GM12878 (cell line): Measurements from ENCODE around the gene IL4I1. TPM values are rescaled to one million over a fixed set of nuclear protein-coding genes. Genes with fewer than 3 reads are reported as not detected.

Experiments
- ATAC-seq: fragments of 200-7000 bp; cut with Tn5 transposase; 3 replicates; pipeline ENCODE4 v1.9.1; 2020; ENCODE audit warnings: mild to moderate bottlenecking, moderate library complexity
- BruUV-seq: library from RNA; stranded (reverse); fragments of 400-500 nt; replicated peaks from 2 replicates; lab custom pipeline; 2021; lab: Mats Ljungman, UMichigan
- CTCF ChIA-PET: fragments of 300-600 bp; sonication (Branson Sonifier 250); formaldehyde crosslinking; extraction: SDS; loops from one replicate; lab custom pipeline; 2021; ENCODE audit warnings: inconsistent platforms; lab: Yijun Ruan, JAX
- POLR2A ChIA-PET: fragments of 350-600 bp; formaldehyde crosslinking; extraction: SDS; loops from one replicate; lab custom pipeline; 2021; ENCODE audit warnings: inconsistent platforms; lab: Charles Lee
- RAD21 ChIA-PET: fragments of 300-600 bp; sonication (Branson Sonifier 250); formaldehyde crosslinking; loops from one replicate; lab custom pipeline; 2023; ENCODE audit warnings: antibody characterized with exemption; ENCODE audit not compliant: unreplicated experiment; lab: Charles Lee
- SMC1A ChIA-PET: fragments of 300-600 bp; sonication (Branson Sonifier 250); formaldehyde crosslinking; loops from one replicate; lab custom pipeline; 2023; ENCODE audit not compliant: unreplicated experiment, uncharacterized antibody; lab: Charles Lee
- DNase-seq: peaks from one replicate; pipeline ENCODE4 v3.0.0-alpha.2; 2011; ENCODE audit warnings: low read depth, low spot score
- FAIRE-seq: peaks from 3 replicates; lab custom pipeline; 2011; peaks lifted over from hg19 to GRCh38; lab: Jason Lieb, UNC
- H2AFZ ChIP-seq: 2 replicates; pipeline ENCODE4 v1.6.0; 2011; ENCODE audit warnings: low read depth, low read length, control low read depth; ENCODE audit not compliant: control insufficient read depth
- H3K27ac ChIP-seq: 2 replicates; pipeline ENCODE4 v1.5.1; 2011; ENCODE audit warnings: control low read depth; ENCODE audit not compliant: control insufficient read depth, insufficient read depth
- H3K27me3 ChIP-seq, 2 experiments: replicated peaks in 1 of 2; 2 replicates each; pipeline versions ENCODE4 v1.6.0 to v1.6.1; 2011; ENCODE audit warnings: low read length in 1 of 2; ENCODE audit not compliant: control insufficient read depth in 2 of 2, insufficient read depth in 2 of 2
- H3K36me3 ChIP-seq, 2 experiments: 2 replicates each; pipeline ENCODE4 v1.5.1; 2011; ENCODE audit warnings: low read length in 1 of 2; ENCODE audit not compliant: control insufficient read depth in 2 of 2, insufficient read depth in 2 of 2
- H3K4me1 ChIP-seq: 2 replicates; pipeline ENCODE4 v1.6.1; 2011; ENCODE audit warnings: mild to moderate bottlenecking, low read length, moderate library complexity, mixed read lengths; ENCODE audit not compliant: control insufficient read depth, insufficient read depth
- H3K4me2 ChIP-seq: 2 replicates; pipeline ENCODE4 v1.6.0; 2011; ENCODE audit warnings: control low read depth; ENCODE audit not compliant: control insufficient read depth, insufficient read depth
- H3K4me3 ChIP-seq: fragments of 200-600 bp; sonication (generic); 2 replicates; pipeline ENCODE4 v1.5.1; 2016
- H3K79me2 ChIP-seq: 2 replicates; pipeline ENCODE4 v1.6.0; 2011; ENCODE audit warnings: low read length; ENCODE audit not compliant: control insufficient read depth, insufficient read depth
- H3K9ac ChIP-seq: 2 replicates; pipeline ENCODE4 v1.8.0; 2011; ENCODE audit warnings: low read length, control low read depth, mixed read lengths; ENCODE audit not compliant: control insufficient read depth, insufficient read depth
- H3K9me3 ChIP-seq: replicated peaks from 3 replicates; pipeline ENCODE4 v1.5.1; 2011; ENCODE audit warnings: mild to moderate bottlenecking, low read length; ENCODE audit not compliant: control insufficient read depth, insufficient read depth
- H4K20me1 ChIP-seq: 2 replicates; pipeline ENCODE4 v1.6.0; 2011; ENCODE audit not compliant: control insufficient read depth, insufficient read depth
- DPF2 ChIP-seq: fragments of 450-650 bp; IDR thresholded peaks from 2 replicates; pipeline ENCODE4 v1.6.1; 2017; ENCODE audit warnings: mild to moderate bottlenecking
- EGR1 ChIP-seq, 2 experiments: IDR thresholded peaks; 1 replicate in 1 of 2; 2 replicates in 1 of 2; pipeline ENCODE4 v1.6.1; 2011 to 2012; ENCODE audit warnings: low read depth in 2 of 2, low read length in 2 of 2, borderline replicate concordance in 1 of 2, mild to moderate bottlenecking in 1 of 2, moderate library complexity in 1 of 2
- KDM1A ChIP-seq: fragments of 200-600 bp; sonication (generic); IDR thresholded peaks from 2 replicates; pipeline ENCODE4 v1.6.1; 2016; ENCODE audit warnings: borderline replicate concordance
- KLF5 ChIP-seq: fragments of 450-650 bp; IDR thresholded peaks from 2 replicates; pipeline ENCODE4 v1.6.1; 2014; ENCODE audit warnings: mild to moderate bottlenecking; ENCODE audit not compliant: partially characterized antibody
- RELB ChIP-seq: fragments of 450-650 bp; IDR thresholded peaks from 2 replicates; pipeline ENCODE4 v1.6.1; 2017; ENCODE audit warnings: low read depth, mild to moderate bottlenecking, moderate library complexity
- RUNX3 ChIP-seq: IDR thresholded peaks from 2 replicates; pipeline ENCODE4 v1.6.1; 2012; ENCODE audit warnings: low read length, inconsistent platforms
- SRF ChIP-seq, 2 experiments: IDR thresholded peaks; 2 replicates each; pipeline ENCODE4 v1.6.1; 2011; ENCODE audit warnings: low read depth in 2 of 2, low read length in 2 of 2, mild to moderate bottlenecking in 1 of 2, moderate library complexity in 1 of 2
- WGBS: methylation state at CpG from one replicate; pipeline ENCODE4 v1.1.6; 2016; ENCODE audit warnings: low lambda C conversion rate; ENCODE audit not compliant: insufficient replicate concordance, insufficient coverage; ENCODE audit errors: missing lambda C conversion rate; 5-methylcytosine and 5-hydroxymethylcytosine counted together
- in situ Hi-C: fragments of 300-500 bp; cut with MboI; formaldehyde crosslinking; loops from 9 replicates; pipeline ENCODE4 v1.14.3; 2018; ENCODE audit warnings: mixed read lengths
- intact Hi-C: fragments of 100-400 bp; cut with micrococcal nuclease; formaldehyde crosslinking; loops from one replicate; pipeline ENCODE4 v1.14.2; 2022; ENCODE audit not compliant: unreplicated experiment
- polyA plus RNA-seq, 11 experiments: library from polyadenylated mRNA; depleted of rRNA in 4 of 11; unstranded in 6 of 11; stranded (reverse) in 5 of 11; fragments of >200 nt; fragmentation: Nextera tagmentation in 4 of 11; fragmentation: Illumina TruSeq in 1 of 11; extraction: Ambion mirVana in 4 of 11; extraction: Trizol in 1 of 11; gene quantifications; 1 replicate in 1 of 11; 2 replicates in 10 of 11; pipeline versions ENCODE4 v1.2.1 to v1.2.3, GENCODE V29; 2011 to 2016; ENCODE audit warnings: inconsistent platforms in 2 of 11, missing spikeins in 2 of 11, low read depth in 1 of 11
- total RNA-seq, 4 experiments: library from RNA; depleted of rRNA in 3 of 4; stranded (reverse); fragments of >200 nt in 3 of 4; fragmentation: Illumina TruSeq in 1 of 4; extraction: Trizol in 1 of 4; gene quantifications; 2 replicates each; pipeline versions ENCODE4 v1.2.1 to v1.2.3, GENCODE V29; 2013 to 2021

Gene IL4I1
- total and polyA plus RNA-seq, 10 of the 15 experiments (the other 5 are each of a cell fraction or from before 2014, with no cell fraction given), result 0.62 to 83.8 (median 42.8) TPM

DNA sequence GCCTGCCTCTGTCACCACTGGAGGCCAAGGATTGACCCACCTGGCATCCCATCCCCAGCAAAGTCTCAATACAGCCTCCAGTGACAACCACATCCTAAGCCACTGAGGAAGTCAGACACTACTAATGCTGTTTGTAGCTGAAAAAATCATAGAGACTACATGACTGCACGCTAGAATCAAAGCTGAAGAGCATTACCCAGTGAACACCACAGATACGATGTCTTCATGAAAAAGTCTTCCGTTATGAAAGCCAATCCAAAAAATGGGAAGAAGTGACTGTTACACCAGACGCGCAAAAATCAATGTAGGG is 43.8 kb upstream of the IL4I1 start:
- in situ Hi-C loops (no loop called here), intact Hi-C loops (no loop called here)

More for the DNA sequence above, 43.8 kb upstream of the IL4I1 start:
- 63% methylated on average over 5 of the region's 5 CpGs for WGBS
- no peak overlapping the region for H3K4me3 ChIP-seq
- no peaks in the 10 kb centered on the region for H3K36me3 ChIP-seq
- no peak for DNase-seq
- H2AFZ ChIP-seq, result no peak overlapping the region
- H3K4me1 ChIP-seq, result peaks cover 3% of the 10 kb centered on the region; the same call in 1 of the 2 replicates
- no peaks in the 10 kb centered on the region for H4K20me1 ChIP-seq
- H3K27ac ChIP-seq, result no peak overlapping the region
- peak; percentile 41 for FAIRE-seq
- SMC1A ChIA-PET, result no interaction called here
- no peaks in the 10 kb centered on the region for H3K79me2 ChIP-seq
- H3K9ac ChIP-seq, result no peak overlapping the region
- POLR2A ChIA-PET, result no interaction called here
- CTCF ChIA-PET, result interaction anchor here (0.6 to 1.2 kb wide), 2 partner anchors 55 to 153 kb away, joined by 3 to 4 read pairs; no protein-coding TSS in a partner anchor
- no peak for TF ChIP-seq DPF2
- no peak for TF ChIP-seq SRF (IDR thresholded peaks at IDR 0.05; ENCODE audit: low read depth in 2 of 2, low read length in 2 of 2)
- TF ChIP-seq KDM1A, result no peak
- no peak for TF ChIP-seq KLF5
- no peak for TF ChIP-seq EGR1 (IDR thresholded peaks at IDR 0.05; ENCODE audit: borderline replicate concordance in 1 of 2, low read depth in 2 of 2, low read length in 2 of 2)
- no peak for TF ChIP-seq RELB
- no peak for TF ChIP-seq RUNX3
- no peaks in the 10 kb centered on the region for H3K27me3 ChIP-seq
- ATAC-seq, result no peak
- BruUV-seq, result no TSS peak
- RAD21 ChIA-PET, result no interaction called here
- no peak overlapping the region for H3K4me2 ChIP-seq
- no peaks in the 10 kb centered on the region; the same call in 2 of the 3 replicates for H3K9me3 ChIP-seq
